Parathyroid adenoma (tissue), 2 donors: ENCODE measurements around the gene FOXN3.

Experiments
- H2AFZ ChIP-seq: fragments of 300-600 bp; sonication (generic); one replicate; pipeline ENCODE4 v1.7.0; 2017; ENCODE audit warnings: antibody characterized with exemption, mild to moderate bottlenecking
- H3K27ac ChIP-seq: fragments of 300-600 bp; sonication (generic); one replicate; pipeline ENCODE4 v1.7.0; 2017
- H3K27me3 ChIP-seq: fragments of 300-600 bp; sonication (generic); one replicate; pipeline ENCODE4 v1.7.0; 2017; ENCODE audit warnings: low read length; ENCODE audit not compliant: control insufficient read depth, insufficient read depth
- H3K36me3 ChIP-seq: fragments of 300-600 bp; sonication (generic); one replicate; pipeline ENCODE4 v1.7.0; 2017; ENCODE audit warnings: low read length; ENCODE audit not compliant: control insufficient read depth, insufficient read depth
- H3K4me1 ChIP-seq: fragments of 300-600 bp; sonication (generic); one replicate; pipeline ENCODE4 v1.7.0; 2017; ENCODE audit warnings: control low read depth
- H3K4me2 ChIP-seq: fragments of 300-600 bp; sonication (generic); one replicate; pipeline ENCODE4 v1.7.0; 2017; ENCODE audit warnings: low read length
- H3K4me3 ChIP-seq: fragments of 300-600 bp; sonication (generic); one replicate; pipeline ENCODE4 v1.7.0; 2017; ENCODE audit warnings: low read depth, low read length
- H3K79me2 ChIP-seq: fragments of 300-600 bp; sonication (generic); one replicate; pipeline ENCODE4 v1.7.0; 2017; ENCODE audit warnings: control low read depth
- H3K9ac ChIP-seq: fragments of 300-600 bp; sonication (generic); one replicate; pipeline ENCODE4 v1.7.0; 2017; ENCODE audit warnings: mild to moderate bottlenecking
- H3K9me3 ChIP-seq: fragments of 300-600 bp; sonication (generic); one replicate; pipeline ENCODE4 v1.7.0; 2017; ENCODE audit warnings: low read length; ENCODE audit not compliant: control insufficient read depth
- TF ChIP-seq, protein P1 (sequence below): fragments of 300-600 bp; sonication (generic); IDR thresholded peaks from one replicate; pipeline ENCODE4 v1.7.0; 2017; ENCODE audit warnings: antibody characterized with exemption, mild to moderate bottlenecking
- donor health status: primary hyperparathyroidism.

The FOXN3 gene

GRCh38 chr14:89140326-89140725 lies 276.7 kb downstream of the FOXN3 start:
- no peaks in the 10 kb centered on the region for H3K79me2 ChIP-seq
- TF ChIP-seq, protein P1, sequence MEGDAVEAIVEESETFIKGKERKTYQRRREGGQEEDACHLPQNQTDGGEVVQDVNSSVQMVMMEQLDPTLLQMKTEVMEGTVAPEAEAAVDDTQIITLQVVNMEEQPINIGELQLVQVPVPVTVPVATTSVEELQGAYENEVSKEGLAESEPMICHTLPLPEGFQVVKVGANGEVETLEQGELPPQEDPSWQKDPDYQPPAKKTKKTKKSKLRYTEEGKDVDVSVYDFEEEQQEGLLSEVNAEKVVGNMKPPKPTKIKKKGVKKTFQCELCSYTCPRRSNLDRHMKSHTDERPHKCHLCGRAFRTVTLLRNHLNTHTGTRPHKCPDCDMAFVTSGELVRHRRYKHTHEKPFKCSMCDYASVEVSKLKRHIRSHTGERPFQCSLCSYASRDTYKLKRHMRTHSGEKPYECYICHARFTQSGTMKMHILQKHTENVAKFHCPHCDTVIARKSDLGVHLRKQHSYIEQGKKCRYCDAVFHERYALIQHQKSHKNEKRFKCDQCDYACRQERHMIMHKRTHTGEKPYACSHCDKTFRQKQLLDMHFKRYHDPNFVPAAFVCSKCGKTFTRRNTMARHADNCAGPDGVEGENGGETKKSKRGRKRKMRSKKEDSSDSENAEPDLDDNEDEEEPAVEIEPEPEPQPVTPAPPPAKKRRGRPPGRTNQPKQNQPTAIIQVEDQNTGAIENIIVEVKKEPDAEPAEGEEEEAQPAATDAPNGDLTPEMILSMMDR: no peak

GRCh38 chr14:89139404-89140247 lies 277.4 kb downstream of the FOXN3 start:
- Histone ChIP-seq H3K4me2 (no peak overlapping the region), H3K9ac (no peak overlapping the region), H3K27me3 (no peaks in the 10 kb centered on the region), H3K79me2 (no peaks in the 10 kb centered on the region), H3K9me3 (peaks cover 3% of the 10 kb centered on the region), H2AFZ (no peak overlapping the region), H3K4me3 (no peak overlapping the region), H3K36me3 (no peaks in the 10 kb centered on the region), H3K27ac (no peak overlapping the region), H3K4me1 (no peaks in the 10 kb centered on the region)
- TF ChIP-seq, protein P1: no peak

More at GRCh38 chr14:89140326-89140725, 276.7 kb downstream of the FOXN3 start:
- no peaks in the 10 kb centered on the region for H3K36me3 ChIP-seq
- H3K9me3 ChIP-seq: peaks cover 3% of the 10 kb centered on the region
- H3K27me3 ChIP-seq: no peaks in the 10 kb centered on the region
- no peak overlapping the region for H3K27ac ChIP-seq
- H3K4me1 ChIP-seq: no peaks in the 10 kb centered on the region
- H2AFZ ChIP-seq: no peak overlapping the region
- H3K4me3 ChIP-seq: no peak overlapping the region
- H3K9ac ChIP-seq: no peak overlapping the region
- no peak overlapping the region for H3K4me2 ChIP-seq

GRCh38 chr14:89138846-89139245 lies 278.2 kb downstream of the FOXN3 start:
- no peaks in the 10 kb centered on the region for H3K27me3 ChIP-seq
- no peaks in the 10 kb centered on the region for H3K4me1 ChIP-seq
- H3K27ac ChIP-seq: no peak overlapping the region
- TF ChIP-seq, protein P1: no peak
- no peak overlapping the region for H3K4me3 ChIP-seq
- H2AFZ ChIP-seq: no peak overlapping the region
- no peaks in the 10 kb centered on the region for H3K79me2 ChIP-seq
- H3K36me3 ChIP-seq: no peaks in the 10 kb centered on the region
- peaks cover 3% of the 10 kb centered on the region for H3K9me3 ChIP-seq
- no peak overlapping the region for H3K9ac ChIP-seq
- H3K4me2 ChIP-seq: no peak overlapping the region

DNA sequence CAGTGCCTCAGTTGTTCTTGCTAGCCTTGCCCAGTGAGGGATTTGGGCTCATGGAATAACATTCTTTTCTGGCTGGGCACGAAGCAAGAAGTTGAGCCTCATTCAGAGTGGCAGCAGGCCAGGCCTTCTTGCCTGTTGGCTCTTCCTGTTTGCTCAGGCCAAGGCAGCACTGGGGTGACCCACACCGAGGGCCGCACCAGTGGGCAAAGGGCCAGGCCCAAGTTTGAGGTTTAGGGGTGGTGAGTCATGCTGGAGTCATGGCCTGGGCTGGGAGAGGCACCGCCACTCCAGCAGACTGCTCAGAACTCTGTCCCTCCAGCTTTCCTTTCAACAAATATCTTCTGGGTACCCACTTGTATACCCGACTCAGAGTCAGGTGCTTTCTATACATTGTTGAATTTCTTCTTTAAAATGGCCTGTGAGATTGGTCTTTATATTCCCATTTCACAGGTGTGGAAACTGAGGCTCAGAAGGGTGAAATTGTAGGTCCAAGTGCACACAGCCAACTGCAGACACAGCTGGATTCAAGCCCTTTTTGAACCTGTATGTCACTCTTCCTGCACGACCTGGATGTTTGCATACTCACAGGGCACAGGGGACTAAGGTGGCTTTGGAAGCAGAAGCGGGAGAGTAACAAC lies 279.4 kb downstream of the FOXN3 start:
- H3K9ac ChIP-seq: no peak overlapping the region
- H3K4me3 ChIP-seq: no peak overlapping the region
- no peaks in the 10 kb centered on the region for H3K4me1 ChIP-seq
- H3K36me3 ChIP-seq: no peaks in the 10 kb centered on the region
- peaks cover 3% of the 10 kb centered on the region for H3K9me3 ChIP-seq
- H3K27ac ChIP-seq: no peak overlapping the region
- no peaks in the 10 kb centered on the region for H3K27me3 ChIP-seq
- TF ChIP-seq, protein P1: no peak
- H3K4me2 ChIP-seq: no peak overlapping the region
- H2AFZ ChIP-seq: no peak overlapping the region
- no peaks in the 10 kb centered on the region for H3K79me2 ChIP-seq
